Measurements from ENCODE around the gene DHRS4L2. TPM values are rescaled to one million over a fixed set of nuclear protein-coding genes. Genes with fewer than 3 reads are reported as not detected.

DHRS4L2 gene
- total RNA-seq, 1 experiment from 2014 or later, result 35.7 TPM

GRCh38 chr14:24053548-24054323 is 65.0 kb downstream of the DHRS4L2 start:
- no peak for DNase-seq (ENCODE audit: low spot score)

GRCh38 chr14:24054324-24054641 is 65.6 kb downstream of the DHRS4L2 start:
- no peak for DNase-seq (ENCODE audit: low spot score)

GRCh38 chr14:24054646-24055045 is 65.9 kb downstream of the DHRS4L2 start:
- no peak for DNase-seq (ENCODE audit: low spot score)

Other genes starting within 250 kb of the DHRS4L2 start
- 40.0 and 47.4 TPM in 2 replicates for gene DHRS4, start 35.2 kb upstream of the DHRS4L2 start, total RNA-seq (2014; rRNA removed; shearing (Covaris generic))
- 1.1 TPM in 2 replicates for gene CARMIL3, start 63.1 kb downstream of the DHRS4L2 start, total RNA-seq (2014; rRNA removed; shearing (Covaris generic))
- not detected in 2 replicates for gene CPNE6, start 82.6 kb downstream of the DHRS4L2 start, total RNA-seq (2014; rRNA removed; shearing (Covaris generic))
- gene PCK2, start 105.4 kb downstream of the DHRS4L2 start, total RNA-seq (2014; rRNA removed; shearing (Covaris generic)), result 30.5 and 36.1 TPM in 2 replicates
- 75.8 and 81.2 TPM in 2 replicates for gene DCAF11, start 125.8 kb downstream of the DHRS4L2 start, total RNA-seq (2014; rRNA removed; shearing (Covaris generic))
- gene NRL, start 126.0 kb downstream of the DHRS4L2 start, total RNA-seq (2014; rRNA removed; shearing (Covaris generic)), result 4.5 and 6.5 TPM in 2 replicates
- gene FITM1, start 141.7 kb downstream of the DHRS4L2 start, total RNA-seq (2014; rRNA removed; shearing (Covaris generic)), result 0.13 and 0.74 TPM in 2 replicates
- gene PSME1, start 147.3 kb downstream of the DHRS4L2 start, total RNA-seq (2014; rRNA removed; shearing (Covaris generic)), result 164 and 172 TPM in 2 replicates
- 52.4 and 63.9 TPM in 2 replicates for gene EMC9, start 152.7 kb downstream of the DHRS4L2 start, total RNA-seq (2014; rRNA removed; shearing (Covaris generic))
- gene PSME2, start 157.7 kb downstream of the DHRS4L2 start, total RNA-seq (2014; rRNA removed; shearing (Covaris generic)), result 175 and 210 TPM in 2 replicates
- 62.3 and 67.8 TPM in 2 replicates for gene RNF31, start 158.6 kb downstream of the DHRS4L2 start, total RNA-seq (2014; rRNA removed; shearing (Covaris generic))
- gene IRF9, start 172.3 kb downstream of the DHRS4L2 start, total RNA-seq (2014; rRNA removed; shearing (Covaris generic)), result 49.6 and 69.8 TPM in 2 replicates
- gene REC8, start 183.2 kb downstream of the DHRS4L2 start, total RNA-seq (2014; rRNA removed; shearing (Covaris generic)), result 3.4 and 14.0 TPM in 2 replicates
- gene IPO4, start 199.9 kb downstream of the DHRS4L2 start, total RNA-seq (2014; rRNA removed; shearing (Covaris generic)), result 110 and 182 TPM in 2 replicates
- 41.4 and 44.4 TPM in 2 replicates for gene TM9SF1, start 206.5 kb downstream of the DHRS4L2 start, total RNA-seq (2014; rRNA removed; shearing (Covaris generic))
- gene TSSK4, start 216.8 kb downstream of the DHRS4L2 start, total RNA-seq (2014; rRNA removed; shearing (Covaris generic)), result not detected in 2 replicates
- gene CHMP4A, start 224.6 kb downstream of the DHRS4L2 start, total RNA-seq (2014; rRNA removed; shearing (Covaris generic)), result 18.8 and 26.4 TPM in 2 replicates
- 9.8 and 16.3 TPM in 2 replicates for gene MDP1, start 227.1 kb downstream of the DHRS4L2 start, total RNA-seq (2014; rRNA removed; shearing (Covaris generic))
- gene NEDD8, start 243.4 kb downstream of the DHRS4L2 start, total RNA-seq (2014; rRNA removed; shearing (Covaris generic)), result 104 and 143 TPM in 2 replicates
- gene GMPR2, start 244.0 kb downstream of the DHRS4L2 start, total RNA-seq (2014; rRNA removed; shearing (Covaris generic)), result 37.3 and 40.6 TPM in 2 replicates